Naive thymus-derived CD8-positive, alpha-beta T cell (primary cell): ENCODE measurements around the gene TTC28. TPM values are rescaled to one million over a fixed set of nuclear protein-coding genes. Genes with fewer than 3 reads are reported as not detected.
"Not testable (repeated sequence)": the region's sequence is repeated elsewhere in the genome, so short reads cannot be mapped to it uniquely, and the experiment has no call there.

Experiments used
- ATAC-seq, 2 donors: fragments of 150-1000 bp; cut with Tn5 transposase in 1 of 2; sonication (Bioruptor Pico), chemical (Tn5 transposase) in 1 of 2; 1 replicate in 1 of 2; 2 replicates in 1 of 2; pipeline ENCODE4 v1.10.0; 2021; ENCODE audit warnings: mild to moderate bottlenecking in 2 of 2, moderate library complexity in 2 of 2
- POLR2A ChIA-PET: fragments of 350-600 bp; sonication (Branson Sonifier 250); formaldehyde crosslinking; loops from one replicate; lab custom pipeline; 2021; ENCODE audit warnings: antibody characterized with exemption; lab: Charles Lee
- DNase-seq, 10 donors: peaks; one replicate each; pipeline versions ENCODE4 v3.0.0 to v3.0.0-alpha.2; 2020 to 2022
- H3K27ac Mint-ChIP-seq, 10 donors: one replicate each; pipeline ENCODE4 v1.8.0; 2020 to 2022; ENCODE audit warnings: mild to moderate bottlenecking in 10 of 10, mixed read lengths in 10 of 10, moderate library complexity in 4 of 10, inconsistent platforms in 1 of 10
- H3K27me3 Mint-ChIP-seq, 5 donors: one replicate each; pipeline ENCODE4 v1.8.0; 2021 to 2022; ENCODE audit warnings: mixed read lengths in 5 of 5
- H3K36me3 Mint-ChIP-seq, 3 donors: one replicate each; pipeline ENCODE4 v1.8.0; 2020 to 2022; ENCODE audit warnings: mixed read lengths in 3 of 3, mild to moderate bottlenecking in 2 of 3, inconsistent platforms in 1 of 3
- H3K4me1 Mint-ChIP-seq, 4 donors: one replicate each; pipeline ENCODE4 v1.8.0; 2021 to 2022; ENCODE audit warnings: mixed read lengths in 4 of 4
- H3K4me3 Mint-ChIP-seq, 10 donors: one replicate each; pipeline ENCODE4 v1.8.0; 2020 to 2022; ENCODE audit warnings: mild to moderate bottlenecking in 10 of 10, mixed read lengths in 10 of 10, moderate library complexity in 6 of 10, inconsistent platforms in 1 of 10
- H3K9me3 Mint-ChIP-seq, 9 donors: one replicate each; pipeline ENCODE4 v1.8.0; 2020 to 2022; ENCODE audit warnings: mixed read lengths in 9 of 9, mild to moderate bottlenecking in 3 of 9, inconsistent platforms in 1 of 9, moderate library complexity in 1 of 9
- polyA plus RNA-seq, 3 donors: library from polyadenylated mRNA; unstranded; fragments of 300-500 nt; fragmentation: Illumina TruSeq; gene quantifications; one replicate each; pipeline ENCODE4 v1.2.3, GENCODE V29; 2021
- total RNA-seq, 8 experiments: library from RNA in 2 of 8; stranded (reverse) in 2 of 8; gene quantifications; one replicate each; pipeline ENCODE4 v1.2.3 and lab custom pipeline; 2021 to 2026

TTC28 gene
- total and polyA plus RNA-seq, 5 experiments from 2014 or later: 0.44 to 6.4 (median 1.3) TPM

GRCh38 chr22:28706845-28707244 is 27.2 kb upstream of the TTC28 start:
- no peaks in the 10 kb centered on the region for H3K9me3 Mint-ChIP-seq
- H3K27ac Mint-ChIP-seq: no peak overlapping the region
- no peak overlapping the region for H3K4me3 Mint-ChIP-seq
- ATAC-seq (no peak), DNase-seq (no peak)
- peaks cover 6 to 65% (median 36%) of the 10 kb centered on the region in 3 donors for H3K36me3 Mint-ChIP-seq
- peaks cover 0 to 19% (median 0%) of the 10 kb centered on the region in 4 donors for H3K4me1 Mint-ChIP-seq
- POLR2A ChIA-PET: no interaction called here
- peaks cover 0 to 3% (median 2%) of the 10 kb centered on the region in 5 donors for H3K27me3 Mint-ChIP-seq

- Mint-ChIP-seq H3K4me1 (peaks cover 0 to 19% (median 0%) of the 10 kb centered on the region in 4 donors), H3K4me3 (no peak overlapping the region), H3K27ac (no peak overlapping the region), H3K36me3 (peaks cover 6 to 58% (median 37%) of the 10 kb centered on the region in 3 donors), H3K9me3 (no peaks in the 10 kb centered on the region), H3K27me3 (peaks cover 0 to 3% (median 0%) of the 10 kb centered on the region in 5 donors)
- no peak for DNase-seq
- POLR2A ChIA-PET: interaction anchor here (0.7 kb wide), 1 partner anchor 125 kb away, joined by 3 read pairs; no protein-coding TSS in a partner anchor
- no peak for ATAC-seq
Measured at GRCh38 chr22:28703436-28703835, 23.8 kb upstream of the TTC28 start.

- ATAC-seq: no peak
- POLR2A ChIA-PET: no interaction called here
- Mint-ChIP-seq H3K27ac (no peak overlapping the region), H3K9me3 (no peaks in the 10 kb centered on the region), H3K36me3 (peaks cover 6 to 54% (median 39%) of the 10 kb centered on the region in 3 donors), H3K4me1 (peaks cover 0 to 19% (median 0%) of the 10 kb centered on the region in 4 donors), H3K4me3 (no peak overlapping the region), H3K27me3 (peaks cover 0 to 3% (median 0%) of the 10 kb centered on the region in 5 donors)
- DNase-seq: no peak
Measured at GRCh38 chr22:28702891-28703290, 23.3 kb upstream of the TTC28 start.

- H3K4me1 Mint-ChIP-seq, H3K9me3 Mint-ChIP-seq, ATAC-seq, DNase-seq, H3K27ac Mint-ChIP-seq, H3K4me3 Mint-ChIP-seq, H3K27me3 Mint-ChIP-seq: not testable (repeated sequence)
- POLR2A ChIA-PET: interaction anchor here (0.6 kb wide), 2 partner anchors 13 to 75 kb away, joined by 4 read pairs; no protein-coding TSS in a partner anchor
- H3K36me3 Mint-ChIP-seq: peaks cover 3 to 47% (median 20%) of the 10 kb centered on the region in 3 donors
Measured at GRCh38 chr22:28693041-28693760, 13.6 kb upstream of the TTC28 start.

- Mint-ChIP-seq H3K27me3 (peaks cover 4 to 30% (median 14%) of the 10 kb centered on the region in 5 donors), H3K36me3 (peaks cover 4 to 38% (median 16%) of the 10 kb centered on the region in 3 donors)
- H3K4me1 Mint-ChIP-seq, H3K9me3 Mint-ChIP-seq, H3K27ac Mint-ChIP-seq, H3K4me3 Mint-ChIP-seq, DNase-seq, POLR2A ChIA-PET, ATAC-seq: not testable (repeated sequence)
Measured at GRCh38 chr22:28689796-28690195, 10.2 kb upstream of the TTC28 start.

GRCh38 chr22:28682966-28683365 is 3.3 kb upstream of the TTC28 start:
- DNase-seq, H3K36me3 Mint-ChIP-seq, H3K9me3 Mint-ChIP-seq, H3K27ac Mint-ChIP-seq, H3K4me3 Mint-ChIP-seq, ATAC-seq: not testable (repeated sequence)
- POLR2A ChIA-PET: interaction anchor here (0.7 kb wide), 1 partner anchor 99 kb away, joined by 3 read pairs; no protein-coding TSS in a partner anchor
- H3K27me3 Mint-ChIP-seq: peaks cover 24 to 79% (median 42%) of the 10 kb centered on the region in 5 donors
- peaks cover 6 to 20% (median 13%) of the 10 kb centered on the region in 4 donors for H3K4me1 Mint-ChIP-seq

GRCh38 chr22:28680813-28681490 is 1.3 kb upstream of the TTC28 start:
- Mint-ChIP-seq H3K4me1 (peaks cover 6 to 20% (median 11%) of the 10 kb centered on the region in 4 donors), H3K27me3 (peaks cover 24 to 74% (median 43%) of the 10 kb centered on the region in 5 donors), H3K4me3 (peak overlapping the region in 8 of 10 donors; percentile 56 to 91 (median 84))
- not testable (repeated sequence) for H3K27ac Mint-ChIP-seq, DNase-seq, ATAC-seq, H3K9me3 Mint-ChIP-seq, H3K36me3 Mint-ChIP-seq
- POLR2A ChIA-PET: interaction anchor here (0.5 kb wide), 1 partner anchor 10 kb away, joined by 4 read pairs; no protein-coding TSS in a partner anchor

- H3K9me3 Mint-ChIP-seq, H3K27ac Mint-ChIP-seq, H3K36me3 Mint-ChIP-seq, ATAC-seq: not testable (repeated sequence)
- Mint-ChIP-seq H3K27me3 (peaks cover 24 to 80% (median 57%) of the 10 kb centered on the region in 5 donors), H3K4me1 (peaks cover 11 to 33% (median 24%) of the 10 kb centered on the region in 4 donors), H3K4me3 (peak overlapping the region; percentile 36 to 91 (median 67))
- peak in 3 of 10 donors; percentile 3 to 26 (median 5) for DNase-seq
- POLR2A ChIA-PET: interaction anchor here (0.6 kb wide), 1 partner anchor 1643 kb away, joined by 6 read pairs; no protein-coding TSS in a partner anchor
Measured at GRCh38 chr22:28678778-28679610, 646 bp downstream of the TTC28 start.

- DNase-seq, H3K27ac Mint-ChIP-seq, H3K9me3 Mint-ChIP-seq, ATAC-seq, H3K36me3 Mint-ChIP-seq: not testable (repeated sequence)
- Mint-ChIP-seq H3K27me3 (peaks cover 22 to 82% (median 56%) of the 10 kb centered on the region in 5 donors), H3K4me3 (peak overlapping the region in 1 of 10 donors; percentile 41), H3K4me1 (peaks cover 12 to 41% (median 31%) of the 10 kb centered on the region in 4 donors)
- POLR2A ChIA-PET: interaction anchor here (0.7 kb wide), 1 partner anchor 608 kb away, joined by 3 read pairs; no protein-coding TSS in a partner anchor
Measured at GRCh38 chr22:28678170-28678569, 1.5 kb downstream of the TTC28 start.

GRCh38 chr22:28674121-28674563 is 5.5 kb downstream of the TTC28 start:
- POLR2A ChIA-PET: no interaction called here
- peak in 9 of 10 donors; percentile 11 to 83 (median 70) for DNase-seq
- H3K27ac Mint-ChIP-seq: peak overlapping the region; percentile 5 to 99 (median 91)
- peaks cover 0 to 4% (median 3%) of the 10 kb centered on the region in 3 donors for H3K36me3 Mint-ChIP-seq
- peaks cover 0 to 17% (median 3%) of the 10 kb centered on the region in 9 donors for H3K9me3 Mint-ChIP-seq
- peaks cover 9 to 39% (median 33%) of the 10 kb centered on the region in 4 donors for H3K4me1 Mint-ChIP-seq
- peaks cover 23 to 75% (median 51%) of the 10 kb centered on the region in 5 donors for H3K27me3 Mint-ChIP-seq
- H3K4me3 Mint-ChIP-seq: peak overlapping the region; percentile 42 to 94 (median 75)
- peak; percentile 99 to 100 for ATAC-seq

- H3K36me3 Mint-ChIP-seq: peaks cover 0 to 4% (median 3%) of the 10 kb centered on the region in 3 donors
- POLR2A ChIA-PET: no interaction called here
- no peak for ATAC-seq
- peaks cover 7 to 29% (median 25%) of the 10 kb centered on the region in 4 donors for H3K4me1 Mint-ChIP-seq
- peak overlapping the region in 1 of 10 donors; percentile 18 for H3K27ac Mint-ChIP-seq
- no peak overlapping the region for H3K4me3 Mint-ChIP-seq
- DNase-seq: no peak
- H3K9me3 Mint-ChIP-seq: peaks cover 0 to 17% (median 3%) of the 10 kb centered on the region in 9 donors
- peaks cover 20 to 49% (median 35%) of the 10 kb centered on the region in 5 donors for H3K27me3 Mint-ChIP-seq
Measured at GRCh38 chr22:28670756-28671155, 8.9 kb downstream of the TTC28 start.
